22Rv1 (cell line): Measurements from ENCODE around the gene DSCAM.

Experiments used
- CTCF ChIP-seq: fragments of 450-650 bp; IDR thresholded peaks from 2 replicates; pipeline ENCODE4 v1.5.1; 2017; ENCODE audit warnings: mild to moderate bottlenecking
- ZFX ChIP-seq: fragments of 450-650 bp; IDR thresholded peaks from 2 replicates; pipeline ENCODE4 v1.6.1; 2017; ENCODE audit warnings: antibody characterized with exemption, borderline replicate concordance

GRCh38 chr21:40452548-40452947 lies 394.4 kb downstream of the DSCAM start:
- TF ChIP-seq CTCF = no peak
- no peak for TF ChIP-seq ZFX
